GM12878 (cell line): ENCODE measurements around the gene TIRAP. TPM values are rescaled to one million over a fixed set of nuclear protein-coding genes. Genes with fewer than 3 reads are reported as not detected.
A peak's percentile ranks its signal among the peaks of the same experiment; 100 is the strongest.

Source experiments
- BACH1 ChIP-seq: fragments of 450-650 bp; IDR thresholded peaks from 2 replicates; pipeline ENCODE4 v1.6.1; 2017; ENCODE audit warnings: mild to moderate bottlenecking, borderline replicate concordance
- EP300 ChIP-seq, 2 experiments: fragments of 150-350 bp in 1 of 2; IDR thresholded peaks; 2 replicates each; pipeline ENCODE4 v1.6.1; 2011 to 2012; ENCODE audit warnings: low read depth in 2 of 2, low read length in 2 of 2, borderline replicate concordance in 1 of 2, improper control_type of control experiment in 1 of 2, inconsistent platforms in 1 of 2; ENCODE audit not compliant: control insufficient read depth in 1 of 2
- NFYB ChIP-seq: IDR thresholded peaks from 2 replicates; pipeline ENCODE4 v1.6.1; 2011; ENCODE audit warnings: low read depth, mild to moderate bottlenecking, low read length, improper control_type of control experiment, moderate library complexity; ENCODE audit not compliant: insufficient read depth
- PAX5 ChIP-seq: IDR thresholded peaks from 2 replicates; pipeline ENCODE4 v1.6.1; 2011; ENCODE audit warnings: low read depth, low read length, borderline replicate concordance
- POU2F2 ChIP-seq: IDR thresholded peaks from 3 replicates; pipeline ENCODE4 v1.6.1; 2011; ENCODE audit warnings: low read depth, mild to moderate bottlenecking, low read length, borderline replicate concordance
- SPI1 ChIP-seq: IDR thresholded peaks from 2 replicates; pipeline ENCODE4 v1.6.1; 2011; ENCODE audit warnings: low read depth, mild to moderate bottlenecking, low read length, moderate library complexity, borderline replicate concordance; ENCODE audit not compliant: insufficient read depth
- polyA plus RNA-seq, 11 experiments: library from polyadenylated mRNA; depleted of rRNA in 4 of 11; unstranded in 6 of 11; stranded (reverse) in 5 of 11; fragments of >200 nt; fragmentation: Nextera tagmentation in 4 of 11; fragmentation: Illumina TruSeq in 1 of 11; extraction: Ambion mirVana in 4 of 11; extraction: Trizol in 1 of 11; gene quantifications; 1 replicate in 1 of 11; 2 replicates in 10 of 11; pipeline versions ENCODE4 v1.2.1 to v1.2.3, GENCODE V29; 2011 to 2016; ENCODE audit warnings: inconsistent platforms in 2 of 11, missing spikeins in 2 of 11, low read depth in 1 of 11
- total RNA-seq, 4 experiments: library from RNA; depleted of rRNA in 3 of 4; stranded (reverse); fragments of >200 nt in 3 of 4; fragmentation: Illumina TruSeq in 1 of 4; extraction: Trizol in 1 of 4; gene quantifications; 2 replicates each; pipeline versions ENCODE4 v1.2.1 to v1.2.3, GENCODE V29; 2013 to 2021
- TF ChIP-seq, protein P1 (sequence below): fragments of 450-650 bp; IDR thresholded peaks from 2 replicates; pipeline ENCODE4 v1.6.1; 2018; ENCODE audit warnings: borderline replicate concordance, mild to moderate bottlenecking; ENCODE audit not compliant: partially characterized antibody
- TF ChIP-seq, protein P2 (sequence below): fragments of 450-650 bp; formaldehyde crosslinking; IDR thresholded peaks from 2 replicates; pipeline ENCODE4 v1.5.0; 2022; ENCODE audit warnings: mild to moderate bottlenecking, missing genetic modification characterization
- TF ChIP-seq, protein P3 (sequence below): fragments of 450-650 bp; formaldehyde crosslinking; IDR thresholded peaks from 2 replicates; pipeline ENCODE4 v1.4.0; 2022; ENCODE audit warnings: mild to moderate bottlenecking, moderate library complexity
- TF ChIP-seq, protein P4 (sequence below): fragments of 450-650 bp; IDR thresholded peaks from 2 replicates; pipeline ENCODE4 v1.6.1; 2017; ENCODE audit warnings: mild to moderate bottlenecking, moderate library complexity

The TIRAP gene
- total and polyA plus RNA-seq, 10 of the 15 experiments (the other 5 are each of a cell fraction or from before 2014, with no cell fraction given), result 0.76 to 9.9 (median 4.7) TPM

DNA sequence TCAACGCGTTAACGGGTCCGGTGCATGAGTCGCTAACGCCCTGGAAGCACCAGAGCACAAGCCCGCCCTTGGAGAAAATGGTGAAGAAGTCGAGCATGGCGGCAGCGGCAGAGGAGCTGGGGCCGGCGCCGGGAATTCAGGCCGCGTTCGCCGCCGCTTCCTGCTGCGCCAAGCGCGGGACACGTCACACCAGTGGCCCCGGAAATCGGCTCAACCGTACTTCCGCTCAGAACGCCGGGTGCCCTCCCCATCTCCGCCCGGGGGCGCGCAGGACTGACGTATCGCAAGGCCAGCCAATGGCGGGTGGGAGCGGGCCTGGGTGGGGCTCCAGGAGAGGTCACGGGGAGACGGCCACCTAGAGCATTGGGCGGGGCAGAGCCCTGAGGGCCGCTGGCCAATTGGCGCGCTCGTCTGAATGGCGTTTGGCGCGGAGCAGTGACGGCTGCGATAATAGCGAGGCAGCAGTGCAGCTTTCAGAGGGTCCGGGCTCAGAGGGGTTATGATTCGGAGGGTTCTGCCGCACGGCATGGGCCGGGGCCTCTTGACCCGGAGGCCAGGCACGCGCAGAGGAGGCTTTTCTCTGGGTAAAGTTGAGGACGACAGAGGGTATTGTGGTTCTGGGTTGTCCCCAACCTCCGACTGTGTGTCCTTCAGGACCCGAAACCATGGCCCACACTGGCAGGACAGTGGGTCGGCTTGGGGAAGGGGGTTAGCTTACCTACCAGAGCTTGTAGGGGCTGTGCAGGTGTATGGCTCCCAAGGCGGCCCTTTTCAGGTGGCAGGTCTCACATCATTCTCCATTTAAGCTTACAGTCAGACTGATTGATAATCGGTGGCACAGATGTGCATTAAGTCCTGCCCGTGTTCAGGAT lies 13.9 kb upstream of the TIRAP start, which contains the start of the genes FOXRED1 and SRPRA (continued):
- TF ChIP-seq, protein P1, sequence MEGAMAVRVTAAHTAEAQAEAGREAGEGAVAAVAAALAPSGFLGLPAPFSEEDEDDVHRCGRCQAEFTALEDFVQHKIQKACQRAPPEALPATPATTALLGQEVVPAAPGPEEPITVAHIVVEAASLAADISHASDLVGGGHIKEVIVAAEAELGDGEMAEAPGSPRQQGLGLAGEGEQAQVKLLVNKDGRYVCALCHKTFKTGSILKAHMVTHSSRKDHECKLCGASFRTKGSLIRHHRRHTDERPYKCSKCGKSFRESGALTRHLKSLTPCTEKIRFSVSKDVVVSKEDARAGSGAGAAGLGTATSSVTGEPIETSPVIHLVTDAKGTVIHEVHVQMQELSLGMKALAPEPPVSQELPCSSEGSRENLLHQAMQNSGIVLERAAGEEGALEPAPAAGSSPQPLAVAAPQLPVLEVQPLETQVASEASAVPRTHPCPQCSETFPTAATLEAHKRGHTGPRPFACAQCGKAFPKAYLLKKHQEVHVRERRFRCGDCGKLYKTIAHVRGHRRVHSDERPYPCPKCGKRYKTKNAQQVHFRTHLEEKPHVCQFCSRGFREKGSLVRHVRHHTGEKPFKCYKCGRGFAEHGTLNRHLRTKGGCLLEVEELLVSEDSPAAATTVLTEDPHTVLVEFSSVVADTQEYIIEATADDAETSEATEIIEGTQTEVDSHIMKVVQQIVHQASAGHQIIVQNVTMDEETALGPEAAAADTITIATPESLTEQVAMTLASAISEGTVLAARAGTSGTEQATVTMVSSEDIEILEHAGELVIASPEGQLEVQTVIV, result peak; percentile 81
- TF ChIP-seq BACH1, result peak; percentile 26; the same call in 1 of the 2 replicates
- TF ChIP-seq, protein P2, sequence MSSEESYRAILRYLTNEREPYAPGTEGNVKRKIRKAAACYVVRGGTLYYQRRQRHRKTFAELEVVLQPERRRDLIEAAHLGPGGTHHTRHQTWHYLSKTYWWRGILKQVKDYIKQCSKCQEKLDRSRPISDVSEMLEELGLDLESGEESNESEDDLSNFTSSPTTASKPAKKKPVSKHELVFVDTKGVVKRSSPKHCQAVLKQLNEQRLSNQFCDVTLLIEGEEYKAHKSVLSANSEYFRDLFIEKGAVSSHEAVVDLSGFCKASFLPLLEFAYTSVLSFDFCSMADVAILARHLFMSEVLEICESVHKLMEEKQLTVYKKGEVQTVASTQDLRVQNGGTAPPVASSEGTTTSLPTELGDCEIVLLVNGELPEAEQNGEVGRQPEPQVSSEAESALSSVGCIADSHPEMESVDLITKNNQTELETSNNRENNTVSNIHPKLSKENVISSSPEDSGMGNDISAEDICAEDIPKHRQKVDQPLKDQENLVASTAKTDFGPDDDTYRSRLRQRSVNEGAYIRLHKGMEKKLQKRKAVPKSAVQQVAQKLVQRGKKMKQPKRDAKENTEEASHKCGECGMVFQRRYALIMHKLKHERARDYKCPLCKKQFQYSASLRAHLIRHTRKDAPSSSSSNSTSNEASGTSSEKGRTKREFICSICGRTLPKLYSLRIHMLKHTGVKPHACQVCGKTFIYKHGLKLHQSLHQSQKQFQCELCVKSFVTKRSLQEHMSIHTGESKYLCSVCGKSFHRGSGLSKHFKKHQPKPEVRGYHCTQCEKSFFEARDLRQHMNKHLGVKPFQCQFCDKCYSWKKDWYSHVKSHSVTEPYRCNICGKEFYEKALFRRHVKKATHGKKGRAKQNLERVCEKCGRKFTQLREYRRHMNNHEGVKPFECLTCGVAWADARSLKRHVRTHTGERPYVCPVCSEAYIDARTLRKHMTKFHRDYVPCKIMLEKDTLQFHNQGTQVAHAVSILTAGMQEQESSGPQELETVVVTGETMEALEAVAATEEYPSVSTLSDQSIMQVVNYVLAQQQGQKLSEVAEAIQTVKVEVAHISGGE, result 0 out of 2 replicates have a peak, but pooled peaks have one; percentile 3
- TF ChIP-seq, protein P3, sequence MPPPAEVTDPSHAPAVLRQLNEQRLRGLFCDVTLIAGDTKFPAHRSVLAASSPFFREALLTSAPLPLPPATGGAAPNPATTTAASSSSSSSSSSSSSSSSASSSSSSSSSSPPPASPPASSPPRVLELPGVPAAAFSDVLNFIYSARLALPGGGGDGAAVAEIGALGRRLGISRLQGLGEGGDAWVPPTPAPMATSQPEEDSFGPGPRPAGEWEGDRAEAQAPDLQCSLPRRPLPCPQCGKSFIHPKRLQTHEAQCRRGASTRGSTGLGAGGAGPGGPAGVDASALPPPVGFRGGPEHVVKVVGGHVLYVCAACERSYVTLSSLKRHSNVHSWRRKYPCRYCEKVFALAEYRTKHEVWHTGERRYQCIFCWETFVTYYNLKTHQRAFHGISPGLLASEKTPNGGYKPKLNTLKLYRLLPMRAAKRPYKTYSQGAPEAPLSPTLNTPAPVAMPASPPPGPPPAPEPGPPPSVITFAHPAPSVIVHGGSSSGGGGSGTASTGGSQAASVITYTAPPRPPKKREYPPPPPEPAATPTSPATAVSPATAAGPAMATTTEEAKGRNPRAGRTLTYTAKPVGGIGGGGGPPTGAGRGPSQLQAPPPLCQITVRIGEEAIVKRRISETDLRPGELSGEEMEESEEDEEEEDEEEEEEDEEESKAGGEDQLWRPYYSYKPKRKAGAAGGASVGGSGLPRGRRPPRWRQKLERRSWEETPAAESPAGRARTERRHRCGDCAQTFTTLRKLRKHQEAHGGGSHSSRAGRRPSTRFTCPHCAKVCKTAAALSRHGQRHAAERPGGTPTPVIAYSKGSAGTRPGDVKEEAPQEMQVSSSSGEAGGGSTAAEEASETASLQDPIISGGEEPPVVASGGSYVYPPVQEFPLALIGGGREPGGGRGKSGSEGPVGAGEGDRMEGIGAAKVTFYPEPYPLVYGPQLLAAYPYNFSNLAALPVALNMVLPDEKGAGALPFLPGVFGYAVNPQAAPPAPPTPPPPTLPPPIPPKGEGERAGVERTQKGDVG (CRISPR knock-in tag), result no peak
- TF ChIP-seq SPI1, result peak; percentile 46; the same call in 1 of the 2 replicates
- TF ChIP-seq EP300 (IDR thresholded peaks at IDR 0.05; ENCODE audit: borderline replicate concordance in 1 of 2, control insufficient read depth in 1 of 2, low read depth in 2 of 2, low read length in 2 of 2), result peak in 1 of 2 experiments; percentile 22; a peak in 1 of 4 replicates
- TF ChIP-seq, protein P4, sequence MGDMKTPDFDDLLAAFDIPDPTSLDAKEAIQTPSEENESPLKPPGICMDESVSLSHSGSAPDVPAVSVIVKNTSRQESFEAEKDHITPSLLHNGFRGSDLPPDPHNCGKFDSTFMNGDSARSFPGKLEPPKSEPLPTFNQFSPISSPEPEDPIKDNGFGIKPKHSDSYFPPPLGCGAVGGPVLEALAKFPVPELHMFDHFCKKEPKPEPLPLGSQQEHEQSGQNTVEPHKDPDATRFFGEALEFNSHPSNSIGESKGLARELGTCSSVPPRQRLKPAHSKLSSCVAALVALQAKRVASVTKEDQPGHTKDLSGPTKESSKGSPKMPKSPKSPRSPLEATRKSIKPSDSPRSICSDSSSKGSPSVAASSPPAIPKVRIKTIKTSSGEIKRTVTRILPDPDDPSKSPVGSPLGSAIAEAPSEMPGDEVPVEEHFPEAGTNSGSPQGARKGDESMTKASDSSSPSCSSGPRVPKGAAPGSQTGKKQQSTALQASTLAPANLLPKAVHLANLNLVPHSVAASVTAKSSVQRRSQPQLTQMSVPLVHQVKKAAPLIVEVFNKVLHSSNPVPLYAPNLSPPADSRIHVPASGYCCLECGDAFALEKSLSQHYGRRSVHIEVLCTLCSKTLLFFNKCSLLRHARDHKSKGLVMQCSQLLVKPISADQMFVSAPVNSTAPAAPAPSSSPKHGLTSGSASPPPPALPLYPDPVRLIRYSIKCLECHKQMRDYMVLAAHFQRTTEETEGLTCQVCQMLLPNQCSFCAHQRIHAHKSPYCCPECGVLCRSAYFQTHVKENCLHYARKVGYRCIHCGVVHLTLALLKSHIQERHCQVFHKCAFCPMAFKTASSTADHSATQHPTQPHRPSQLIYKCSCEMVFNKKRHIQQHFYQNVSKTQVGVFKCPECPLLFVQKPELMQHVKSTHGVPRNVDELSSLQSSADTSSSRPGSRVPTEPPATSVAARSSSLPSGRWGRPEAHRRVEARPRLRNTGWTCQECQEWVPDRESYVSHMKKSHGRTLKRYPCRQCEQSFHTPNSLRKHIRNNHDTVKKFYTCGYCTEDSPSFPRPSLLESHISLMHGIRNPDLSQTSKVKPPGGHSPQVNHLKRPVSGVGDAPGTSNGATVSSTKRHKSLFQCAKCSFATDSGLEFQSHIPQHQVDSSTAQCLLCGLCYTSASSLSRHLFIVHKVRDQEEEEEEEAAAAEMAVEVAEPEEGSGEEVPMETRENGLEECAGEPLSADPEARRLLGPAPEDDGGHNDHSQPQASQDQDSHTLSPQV, result no peak
- peak; percentile 73; the same call in 1 of the 2 replicates for TF ChIP-seq PAX5
- TF ChIP-seq POU2F2, result peak; percentile 35; the same call in 2 of the 3 replicates
- peak; percentile 97 for TF ChIP-seq NFYB
